ENCODE results near the gene PCCA. TPM values are rescaled to one million over a fixed set of nuclear protein-coding genes. Genes with fewer than 3 reads are reported as not detected.

The PCCA gene
- total and polyA plus RNA-seq, 5 experiments from 2014 or later = 8.9 to 14.5 (median 10.9) TPM

DNA sequence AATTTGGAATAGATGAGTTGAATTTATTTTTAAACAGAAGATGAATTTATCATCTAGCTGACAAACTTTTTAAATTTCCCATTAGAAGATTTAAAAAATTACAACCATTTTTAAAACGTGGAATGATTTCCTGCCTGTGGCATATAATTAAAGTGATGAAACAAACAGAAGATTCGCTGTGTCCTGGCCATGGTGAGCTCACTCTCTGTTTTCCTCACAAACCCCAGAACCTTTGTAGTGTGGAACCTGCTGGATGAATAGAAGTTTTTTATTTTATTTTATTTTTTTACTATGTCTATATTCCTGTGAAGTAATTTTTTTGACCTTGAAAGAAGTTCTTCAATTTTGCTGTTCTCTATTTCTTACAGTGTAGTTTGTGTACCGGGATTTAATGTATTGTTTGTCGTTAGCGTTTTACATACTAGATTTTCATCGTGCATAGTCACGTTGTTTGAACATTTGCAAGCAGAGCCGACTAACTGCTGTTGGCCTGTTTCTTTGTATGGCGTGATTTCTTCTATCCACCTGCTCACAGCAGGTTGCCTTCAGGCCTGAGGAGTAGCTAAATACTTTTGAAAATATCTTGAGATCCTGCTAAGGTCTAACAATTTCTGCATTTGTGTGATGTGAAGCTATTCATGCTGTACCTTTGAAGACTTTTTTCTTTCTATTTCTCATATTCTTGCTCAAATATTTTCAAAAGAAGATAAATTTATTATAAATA is 350.5 kb downstream of the PCCA start:
- peaks cover 0 to 16% (median 14%) of the 10 kb centered on the region in 3 donors for H3K36me3 Mint-ChIP-seq
- H3K27me3 Mint-ChIP-seq = no peaks in the 10 kb centered on the region
- peak overlapping the region in 1 of 10 donors; percentile 27 for H3K27ac Mint-ChIP-seq
- peaks cover 0 to 2% (median 1%) of the 10 kb centered on the region in 4 donors for H3K4me1 Mint-ChIP-seq
- POLR2A ChIA-PET = no interaction called here
- ATAC-seq = no peak
- H3K9me3 Mint-ChIP-seq = peaks cover 0 to 2% (median 0%) of the 10 kb centered on the region in 9 donors
- H3K4me3 Mint-ChIP-seq = no peak overlapping the region
- DNase-seq = no peak

GRCh38 chr13:100440751-100441425 is 352.0 kb downstream of the PCCA start:
- ATAC-seq (no peak), DNase-seq (no peak)
- no peaks in the 10 kb centered on the region for H3K9me3 Mint-ChIP-seq
- H3K4me1 Mint-ChIP-seq = peaks cover 0 to 2% (median 1%) of the 10 kb centered on the region in 4 donors
- H3K27me3 Mint-ChIP-seq = no peaks in the 10 kb centered on the region
- no peak overlapping the region for H3K27ac Mint-ChIP-seq
- POLR2A ChIA-PET = no interaction called here
- H3K36me3 Mint-ChIP-seq = peaks cover 4 to 12% (median 11%) of the 10 kb centered on the region in 3 donors
- no peak overlapping the region for H3K4me3 Mint-ChIP-seq

- POLR2A ChIA-PET = no interaction called here
- no peaks in the 10 kb centered on the region for H3K27me3 Mint-ChIP-seq
- no peak for DNase-seq
- peak overlapping the region in 2 of 10 donors; percentile 28 to 53 for H3K27ac Mint-ChIP-seq
- H3K4me1 Mint-ChIP-seq = peaks cover 0 to 2% (median 1%) of the 10 kb centered on the region in 4 donors
- H3K9me3 Mint-ChIP-seq = no peaks in the 10 kb centered on the region
- peaks cover 4 to 17% (median 14%) of the 10 kb centered on the region in 3 donors for H3K36me3 Mint-ChIP-seq
- no peak for ATAC-seq
- H3K4me3 Mint-ChIP-seq = no peak overlapping the region
These were observed 353.4 kb downstream of the PCCA start for GRCh38 chr13:100442095-100442832.

DNA sequence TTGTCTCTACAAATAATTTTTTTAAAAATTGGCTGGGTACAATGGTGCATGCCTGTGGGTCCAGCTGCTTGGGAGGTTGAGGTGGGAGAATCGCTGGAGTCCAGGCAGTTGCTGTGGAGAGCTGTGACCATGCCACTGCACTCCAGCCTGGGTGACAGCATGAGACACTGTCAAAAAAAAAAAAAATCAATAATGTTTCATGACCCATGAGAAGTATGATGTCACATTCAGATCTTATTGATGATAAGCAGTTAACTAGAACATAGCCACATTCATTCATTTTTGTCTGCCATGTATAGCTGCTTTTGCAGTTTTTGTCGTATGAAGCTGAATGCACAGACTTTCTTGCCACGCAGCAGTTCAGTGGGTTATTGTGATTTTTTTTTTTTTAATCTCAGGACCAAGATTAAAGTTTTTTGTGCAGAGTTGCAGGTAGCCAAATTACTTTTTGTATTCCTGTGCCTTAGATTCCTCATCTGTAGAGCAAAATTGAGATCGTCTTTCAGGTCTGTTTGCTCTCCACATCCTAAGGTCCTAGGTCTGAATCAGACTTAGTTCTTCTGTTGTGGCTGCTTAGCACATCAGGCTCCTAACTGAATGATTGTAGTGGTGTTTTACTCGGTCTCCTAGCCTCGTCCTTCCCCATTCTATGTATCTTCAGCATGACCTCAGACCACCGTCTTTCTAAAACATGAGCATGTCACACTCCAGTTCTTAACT is 354.5 kb downstream of the PCCA start:
- Mint-ChIP-seq H3K27me3 (no peaks in the 10 kb centered on the region), H3K9me3 (no peaks in the 10 kb centered on the region), H3K36me3 (peaks cover 9 to 16% (median 14%) of the 10 kb centered on the region in 3 donors), H3K4me3 (no peak overlapping the region), H3K4me1 (peaks cover 0 to 2% (median 1%) of the 10 kb centered on the region in 4 donors), H3K27ac (peak overlapping the region in 1 of 10 donors; percentile 28)
- POLR2A ChIA-PET = no interaction called here
- no peak for DNase-seq
- ATAC-seq = no peak

GRCh38 chr13:100443998-100444328 is 355.1 kb downstream of the PCCA start:
- POLR2A ChIA-PET = no interaction called here
- no peaks in the 10 kb centered on the region for H3K27me3 Mint-ChIP-seq
- peaks cover 0 to 2% (median 1%) of the 10 kb centered on the region in 4 donors for H3K4me1 Mint-ChIP-seq
- H3K27ac Mint-ChIP-seq = peak overlapping the region in 1 of 10 donors; percentile 16
- DNase-seq (no peak), ATAC-seq (no peak)
- H3K4me3 Mint-ChIP-seq = no peak overlapping the region
- H3K36me3 Mint-ChIP-seq = peaks cover 12 to 21% (median 18%) of the 10 kb centered on the region in 3 donors
- peaks cover 0 to 1% (median 0%) of the 10 kb centered on the region in 9 donors for H3K9me3 Mint-ChIP-seq

GRCh38 chr13:100447831-100448230 is 358.9 kb downstream of the PCCA start:
- DNase-seq = no peak
- Mint-ChIP-seq H3K27ac (no peak overlapping the region), H3K36me3 (peaks cover 19 to 32% (median 26%) of the 10 kb centered on the region in 3 donors), H3K4me1 (peaks cover 0 to 6% (median 4%) of the 10 kb centered on the region in 4 donors), H3K9me3 (peaks cover 0 to 7% (median 0%) of the 10 kb centered on the region in 9 donors), H3K4me3 (no peak overlapping the region), H3K27me3 (no peaks in the 10 kb centered on the region)
- ATAC-seq = no peak
- POLR2A ChIA-PET = no interaction called here

DNA sequence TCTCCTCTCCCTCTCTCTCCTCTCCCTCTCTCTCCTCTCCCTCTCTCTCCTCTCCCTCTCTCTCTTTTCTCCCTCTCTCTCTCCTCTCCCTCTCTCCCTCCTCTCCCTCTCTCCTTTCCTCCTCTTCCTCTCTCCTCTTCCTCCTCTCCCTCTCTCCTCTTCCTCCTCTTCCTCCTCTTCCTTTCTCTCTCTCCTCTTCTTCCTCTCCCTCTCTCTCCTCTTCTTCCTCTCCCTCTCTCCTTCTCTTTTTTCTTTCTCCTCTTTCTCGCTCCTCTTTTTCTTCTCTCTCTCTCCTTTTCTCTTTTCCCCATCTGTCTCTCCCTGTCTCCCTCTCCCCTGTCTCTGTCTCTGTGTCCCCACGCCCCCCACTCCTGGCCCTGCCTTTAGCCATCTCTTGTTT is 363.0 kb downstream of the PCCA start:
- Mint-ChIP-seq H3K27me3 (no peaks in the 10 kb centered on the region), H3K36me3 (peaks cover 23 to 27% (median 23%) of the 10 kb centered on the region in 3 donors), H3K27ac (no peak overlapping the region), H3K9me3 (peaks cover 0 to 10% (median 0%) of the 10 kb centered on the region in 9 donors), H3K4me3 (peak overlapping the region in 1 of 10 donors; percentile 13), H3K4me1 (peaks cover 6 to 7% (median 7%) of the 10 kb centered on the region in 4 donors)
- POLR2A ChIA-PET = interaction anchor here (0.7 kb wide), 1 partner anchor 172 kb away, joined by 3 read pairs; no protein-coding TSS in a partner anchor
- ATAC-seq (no peak), DNase-seq (no peak)

DNA sequence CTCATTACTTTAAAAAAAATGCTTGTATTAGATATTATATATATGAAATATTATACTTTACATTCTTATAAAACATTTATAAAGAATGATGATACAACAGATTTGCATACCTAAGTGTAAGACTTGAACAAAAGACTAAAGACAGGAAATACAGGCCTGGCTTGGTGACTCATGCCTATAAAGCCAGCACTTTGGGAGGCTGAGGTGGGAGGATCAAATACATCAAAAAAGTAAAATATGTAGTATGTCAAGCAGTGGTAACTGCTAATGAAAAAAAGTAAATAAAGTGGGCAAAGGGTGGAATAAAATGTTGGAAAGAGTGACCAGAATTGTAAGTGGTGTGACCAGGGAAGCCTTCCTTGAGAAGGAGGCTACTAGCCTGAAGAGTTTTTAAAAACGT is 366.0 kb downstream of the PCCA start:
- no peak for ATAC-seq
- Mint-ChIP-seq H3K9me3 (peaks cover 0 to 13% (median 3%) of the 10 kb centered on the region in 9 donors), H3K36me3 (peaks cover 16 to 23% (median 17%) of the 10 kb centered on the region in 3 donors)

DNA sequence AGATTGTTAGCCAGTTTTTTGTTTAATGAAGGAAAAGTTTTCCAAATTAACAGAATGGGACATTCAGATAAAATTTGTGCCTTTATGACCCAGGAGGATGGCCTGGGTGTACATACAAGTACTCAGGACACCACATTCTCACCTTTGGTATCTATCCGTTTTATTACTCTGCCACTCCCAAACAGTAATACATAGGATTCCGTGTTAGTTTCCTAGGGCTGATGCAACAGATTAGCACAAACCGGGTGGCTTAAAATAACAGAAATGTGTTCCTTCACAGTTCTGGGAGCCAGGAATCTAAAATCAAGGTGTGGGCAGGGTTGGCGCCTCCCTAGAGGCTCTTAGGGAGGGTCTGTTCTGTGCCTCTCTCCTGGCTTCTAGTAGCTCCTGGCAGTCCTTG is 369.8 kb downstream of the PCCA start:
- Mint-ChIP-seq H3K4me3 (no peak overlapping the region), H3K27ac (no peak overlapping the region), H3K27me3 (no peaks in the 10 kb centered on the region), H3K9me3 (peaks cover 0 to 10% (median 3%) of the 10 kb centered on the region in 9 donors), H3K36me3 (peaks cover 13 to 18% (median 15%) of the 10 kb centered on the region in 3 donors), H3K4me1 (peaks cover 2 to 7% (median 7%) of the 10 kb centered on the region in 4 donors)
- DNase-seq = no peak
- ATAC-seq = no peak
- POLR2A ChIA-PET = no interaction called here

More for the DNA sequence above, 366.0 kb downstream of the PCCA start:
- H3K4me3 Mint-ChIP-seq = no peak overlapping the region
- POLR2A ChIA-PET = no interaction called here
- no peak for DNase-seq
- no peak overlapping the region for H3K27ac Mint-ChIP-seq
- H3K27me3 Mint-ChIP-seq = no peaks in the 10 kb centered on the region
- H3K4me1 Mint-ChIP-seq = peaks cover 6 to 7% (median 7%) of the 10 kb centered on the region in 4 donors

DNA sequence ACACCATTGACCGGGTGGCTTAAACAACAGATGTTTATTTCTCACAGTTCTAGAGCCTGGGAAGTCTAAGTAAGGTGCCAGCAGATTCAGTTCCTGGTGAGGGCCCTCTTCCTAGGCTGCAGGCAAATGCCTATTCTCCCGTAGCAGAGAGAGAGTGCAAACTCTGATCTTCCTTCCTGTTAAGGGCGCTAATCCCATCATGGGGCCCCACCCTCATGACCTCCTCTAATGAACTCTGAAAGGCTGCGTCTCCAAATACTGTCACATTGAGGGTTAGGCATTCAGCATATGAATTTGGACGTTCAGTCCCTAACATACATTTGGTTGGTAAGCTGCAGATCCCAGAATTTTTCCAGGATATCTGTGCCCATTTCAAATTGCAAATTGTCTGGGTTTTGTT is 370.9 kb downstream of the PCCA start:
- POLR2A ChIA-PET = no interaction called here
- H3K27ac Mint-ChIP-seq = no peak overlapping the region
- H3K4me1 Mint-ChIP-seq = peaks cover 2 to 7% (median 3%) of the 10 kb centered on the region in 4 donors
- H3K27me3 Mint-ChIP-seq = no peaks in the 10 kb centered on the region
- no peak overlapping the region for H3K4me3 Mint-ChIP-seq
- ATAC-seq = no peak
- peaks cover 13 to 18% (median 15%) of the 10 kb centered on the region in 3 donors for H3K36me3 Mint-ChIP-seq
- no peak for DNase-seq
- H3K9me3 Mint-ChIP-seq = peaks cover 0 to 10% (median 3%) of the 10 kb centered on the region in 9 donors

- Mint-ChIP-seq H3K9me3 (peaks cover 0 to 10% (median 3%) of the 10 kb centered on the region in 9 donors), H3K27me3 (no peaks in the 10 kb centered on the region), H3K4me1 (peaks cover 0 to 7% (median 3%) of the 10 kb centered on the region in 4 donors), H3K27ac (no peak overlapping the region), H3K36me3 (peaks cover 13 to 16% (median 14%) of the 10 kb centered on the region in 3 donors), H3K4me3 (no peak overlapping the region)
- DNase-seq = no peak
- POLR2A ChIA-PET = no interaction called here
- ATAC-seq = no peak
These were observed 371.4 kb downstream of the PCCA start for GRCh38 chr13:100460266-100460665.

DNA sequence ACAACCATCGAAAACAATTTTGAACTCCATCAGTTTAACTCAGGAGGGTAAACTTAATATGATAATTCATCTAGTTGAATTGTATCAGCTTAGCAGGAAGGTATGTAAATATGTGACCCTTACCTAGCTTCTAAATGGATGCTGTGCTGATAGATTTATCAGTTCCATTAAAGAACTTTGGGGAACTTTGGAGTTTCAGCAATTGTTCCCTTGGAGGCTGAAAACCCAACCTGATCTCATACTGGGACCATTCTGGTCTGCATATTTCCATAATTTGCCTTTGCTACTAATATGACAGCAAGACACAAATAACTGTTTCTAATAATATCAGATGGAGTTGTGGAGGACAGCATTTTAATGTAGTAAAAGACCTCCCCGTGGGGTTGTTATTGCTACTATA is 371.9 kb downstream of the PCCA start:
- H3K36me3 Mint-ChIP-seq = peaks cover 13 to 15% (median 14%) of the 10 kb centered on the region in 3 donors

More for the DNA sequence above, 371.9 kb downstream of the PCCA start:
- POLR2A ChIA-PET = no interaction called here
- DNase-seq (no peak), ATAC-seq (no peak)
- Mint-ChIP-seq H3K4me3 (no peak overlapping the region), H3K27me3 (no peaks in the 10 kb centered on the region), H3K27ac (no peak overlapping the region), H3K9me3 (peaks cover 0 to 10% (median 3%) of the 10 kb centered on the region in 9 donors), H3K4me1 (peaks cover 0 to 7% (median 2%) of the 10 kb centered on the region in 4 donors)

Measured in naive thymus-derived CD8-positive, alpha-beta T cell (primary cell).